Smooth muscle cell (in vitro differentiated cells): ENCODE data around the gene EXOC6B. TPM values are rescaled to one million over a fixed set of nuclear protein-coding genes. Genes with fewer than 3 reads are reported as not detected.

ENCODE experiments used
- DNase-seq: peaks from one replicate; lab custom pipeline; 2025; ENCODE audit not compliant: unreplicated experiment; lab: John Stamatoyannopoulos, UW
- H2AFZ ChIP-seq: fragments of 200-600 bp; sonication (generic); 2 replicates; pipeline ENCODE4 v1.6.0; 2016; ENCODE audit warnings: antibody characterized with exemption, low read depth, mild to moderate bottlenecking
- H3F3A ChIP-seq: fragments of 200-600 bp; sonication (generic); 2 replicates; pipeline ENCODE4 v1.6.0; 2017; ENCODE audit warnings: antibody characterized with exemption, low read depth
- H3K27ac ChIP-seq: fragments of 200-600 bp; sonication (generic); 2 replicates; pipeline ENCODE4 v1.5.1; 2016; ENCODE audit warnings: low read depth, mild to moderate bottlenecking
- H3K27me3 ChIP-seq: fragments of 200-600 bp; sonication (generic); 2 replicates; pipeline ENCODE4 v1.6.1; 2016; ENCODE audit warnings: low read depth, mild to moderate bottlenecking
- H3K36me3 ChIP-seq: fragments of 200-600 bp; sonication (generic); 2 replicates; pipeline ENCODE4 v1.5.1; 2016; ENCODE audit warnings: low read depth
- H3K4me1 ChIP-seq: fragments of 200-600 bp; sonication (generic); 2 replicates; pipeline ENCODE4 v1.5.1; 2016; ENCODE audit warnings: low read depth
- H3K4me2 ChIP-seq: fragments of 200-600 bp; sonication (generic); 2 replicates; pipeline ENCODE4 v1.6.0; 2016; ENCODE audit warnings: mild to moderate bottlenecking
- H3K4me3 ChIP-seq: fragments of 200-600 bp; sonication (generic); 2 replicates; pipeline ENCODE4 v1.5.1; 2016; ENCODE audit warnings: mild to moderate bottlenecking
- H3K79me2 ChIP-seq: fragments of 200-600 bp; sonication (generic); 2 replicates; pipeline ENCODE4 v1.6.0; 2016; ENCODE audit warnings: low read depth, mild to moderate bottlenecking
- H3K9ac ChIP-seq: fragments of 200-600 bp; sonication (generic); 2 replicates; pipeline ENCODE4 v1.6.0; 2016; ENCODE audit warnings: low read depth
- H3K9me3 ChIP-seq: fragments of 200-600 bp; sonication (generic); replicated peaks from 2 replicates; pipeline ENCODE4 v1.5.1; 2016; ENCODE audit warnings: low read depth
- H4K20me1 ChIP-seq: fragments of 200-600 bp; sonication (generic); 2 replicates; pipeline ENCODE4 v1.6.0; 2016; ENCODE audit warnings: low read depth
- WGBS: methylation state at CpG from one replicate; pipeline ENCODE4 v1.1.7; 2016; ENCODE audit warnings: low lambda C conversion rate; 5-methylcytosine and 5-hydroxymethylcytosine counted together
- polyA plus RNA-seq: library from polyadenylated mRNA; unstranded; fragments of >200 nt; fragmentation: Nextera tagmentation; extraction: Ambion mirVana; gene quantifications from 2 replicates; pipeline ENCODE4 v1.2.1, GENCODE V29; 2016
- total RNA-seq: library from RNA; depleted of rRNA; stranded (reverse); fragments of >200 nt; gene quantifications from 2 replicates; pipeline ENCODE4 v1.2.3, GENCODE V29; 2014
- TF ChIP-seq, protein P1 (sequence below): fragments of 200-600 bp; sonication (generic); IDR thresholded peaks from 2 replicates; pipeline ENCODE4 v1.5.1; 2017; ENCODE audit warnings: borderline replicate concordance, mild to moderate bottlenecking, antibody characterized with exemption; ENCODE audit not compliant: insufficient read depth, poor library complexity, severe bottlenecking

Gene EXOC6B
- total and polyA plus RNA-seq, 2 experiments from 2014 or later = 6.9 to 19.7 TPM

DNA sequence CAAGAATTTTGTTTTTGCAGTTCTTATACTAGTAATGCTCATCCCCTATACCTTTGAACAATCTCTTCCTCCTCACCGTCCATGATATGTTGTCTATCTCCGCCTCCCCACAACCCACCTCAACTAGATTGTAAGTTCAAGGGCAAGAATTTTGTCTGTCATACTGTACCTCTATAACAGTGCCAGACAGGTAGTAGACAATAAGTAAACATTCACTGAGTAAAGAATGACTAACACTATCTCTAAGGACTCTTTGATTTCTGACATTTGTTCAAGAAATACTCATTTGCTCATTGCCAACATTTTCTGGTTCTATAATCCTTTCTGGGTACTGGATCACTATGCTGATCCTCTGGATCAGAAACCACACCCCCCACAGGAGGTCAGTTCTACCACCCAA lies 82.4 kb downstream of the EXOC6B start:
- no peak for DNase-seq
- Histone ChIP-seq H3K4me1 (no peaks in the 10 kb centered on the region), H3K4me2 (no peak overlapping the region), H3K36me3 (no peaks in the 10 kb centered on the region), H3K4me3 (no peak overlapping the region), H2AFZ (no peak overlapping the region), H3F3A (no peaks in the 10 kb centered on the region), H3K9ac (no peak overlapping the region), H3K79me2 (peaks cover 10% of the 10 kb centered on the region), H4K20me1 (peaks cover 69% of the 10 kb centered on the region), H3K27me3 (no peaks in the 10 kb centered on the region), H3K9me3 (no peaks in the 10 kb centered on the region), H3K27ac (no peak overlapping the region)
- WGBS = 95% methylated on average over 2 of the region's 2 CpGs
- TF ChIP-seq, protein P1, sequence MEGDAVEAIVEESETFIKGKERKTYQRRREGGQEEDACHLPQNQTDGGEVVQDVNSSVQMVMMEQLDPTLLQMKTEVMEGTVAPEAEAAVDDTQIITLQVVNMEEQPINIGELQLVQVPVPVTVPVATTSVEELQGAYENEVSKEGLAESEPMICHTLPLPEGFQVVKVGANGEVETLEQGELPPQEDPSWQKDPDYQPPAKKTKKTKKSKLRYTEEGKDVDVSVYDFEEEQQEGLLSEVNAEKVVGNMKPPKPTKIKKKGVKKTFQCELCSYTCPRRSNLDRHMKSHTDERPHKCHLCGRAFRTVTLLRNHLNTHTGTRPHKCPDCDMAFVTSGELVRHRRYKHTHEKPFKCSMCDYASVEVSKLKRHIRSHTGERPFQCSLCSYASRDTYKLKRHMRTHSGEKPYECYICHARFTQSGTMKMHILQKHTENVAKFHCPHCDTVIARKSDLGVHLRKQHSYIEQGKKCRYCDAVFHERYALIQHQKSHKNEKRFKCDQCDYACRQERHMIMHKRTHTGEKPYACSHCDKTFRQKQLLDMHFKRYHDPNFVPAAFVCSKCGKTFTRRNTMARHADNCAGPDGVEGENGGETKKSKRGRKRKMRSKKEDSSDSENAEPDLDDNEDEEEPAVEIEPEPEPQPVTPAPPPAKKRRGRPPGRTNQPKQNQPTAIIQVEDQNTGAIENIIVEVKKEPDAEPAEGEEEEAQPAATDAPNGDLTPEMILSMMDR = no peak

DNA sequence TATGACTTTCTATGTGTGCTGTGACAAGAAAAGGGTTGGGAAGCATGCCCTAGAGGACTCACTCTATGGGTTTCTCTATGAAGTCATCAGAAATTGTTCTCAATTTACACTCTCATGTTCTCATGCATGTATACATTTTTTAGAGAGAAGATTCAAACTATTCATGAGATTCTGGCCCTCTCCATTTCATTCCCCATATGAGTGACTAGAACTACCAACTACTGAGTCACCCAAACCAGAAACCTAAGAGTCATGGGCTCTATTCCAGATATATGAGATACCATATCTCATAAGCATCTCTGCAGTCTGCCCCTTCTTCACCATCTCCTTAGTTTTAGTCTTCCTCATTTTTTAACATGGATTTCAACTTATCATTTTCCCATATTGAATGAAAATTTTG lies 87.7 kb downstream of the EXOC6B start:
- Histone ChIP-seq H3K4me1 (no peaks in the 10 kb centered on the region), H3K79me2 (peaks cover 5% of the 10 kb centered on the region), H3K4me2 (no peak overlapping the region), H3K9ac (no peak overlapping the region), H3F3A (no peaks in the 10 kb centered on the region), H3K27ac (no peak overlapping the region), H4K20me1 (peaks cover 28% of the 10 kb centered on the region), H3K27me3 (no peaks in the 10 kb centered on the region), H3K9me3 (no peaks in the 10 kb centered on the region), H3K4me3 (no peak overlapping the region), H3K36me3 (no peaks in the 10 kb centered on the region), H2AFZ (no peak overlapping the region)
- DNase-seq = no peak
- TF ChIP-seq, protein P1 = no peak

DNA sequence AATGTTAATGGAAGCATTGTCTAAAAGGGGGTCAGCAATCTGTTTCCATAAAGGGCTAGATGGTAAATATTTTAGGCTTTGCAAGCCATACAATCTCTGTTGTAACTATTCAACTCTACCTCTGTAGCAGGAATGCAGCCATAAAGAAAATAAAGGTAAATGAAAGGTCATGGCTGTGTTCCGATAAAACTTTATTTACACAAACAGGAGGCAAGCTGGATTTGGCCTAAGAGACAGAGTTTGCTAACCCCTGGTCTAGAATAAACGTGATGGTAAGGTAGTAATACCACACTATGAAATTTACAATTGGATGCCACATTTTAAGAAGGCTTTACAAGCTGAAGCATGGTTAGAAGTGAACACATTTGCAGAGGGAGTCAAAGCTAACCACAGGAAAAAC lies 91.4 kb downstream of the EXOC6B start:
- H2AFZ ChIP-seq = no peak overlapping the region
- DNase-seq = no peak
- no peak overlapping the region for H3K4me2 ChIP-seq
- H4K20me1 ChIP-seq = peaks cover 10% of the 10 kb centered on the region
- no peaks in the 10 kb centered on the region for H3K79me2 ChIP-seq
- H3K9ac ChIP-seq = no peak overlapping the region
- H3F3A ChIP-seq = no peaks in the 10 kb centered on the region
- H3K27ac ChIP-seq = no peak overlapping the region
- no peak overlapping the region for H3K4me3 ChIP-seq
- no peaks in the 10 kb centered on the region for H3K27me3 ChIP-seq
- TF ChIP-seq, protein P1 = no peak
- no peaks in the 10 kb centered on the region for H3K9me3 ChIP-seq
- no peaks in the 10 kb centered on the region for H3K36me3 ChIP-seq
- 91% methylated on average over 2 of the region's 2 CpGs for WGBS
- H3K4me1 ChIP-seq = no peaks in the 10 kb centered on the region

DNA sequence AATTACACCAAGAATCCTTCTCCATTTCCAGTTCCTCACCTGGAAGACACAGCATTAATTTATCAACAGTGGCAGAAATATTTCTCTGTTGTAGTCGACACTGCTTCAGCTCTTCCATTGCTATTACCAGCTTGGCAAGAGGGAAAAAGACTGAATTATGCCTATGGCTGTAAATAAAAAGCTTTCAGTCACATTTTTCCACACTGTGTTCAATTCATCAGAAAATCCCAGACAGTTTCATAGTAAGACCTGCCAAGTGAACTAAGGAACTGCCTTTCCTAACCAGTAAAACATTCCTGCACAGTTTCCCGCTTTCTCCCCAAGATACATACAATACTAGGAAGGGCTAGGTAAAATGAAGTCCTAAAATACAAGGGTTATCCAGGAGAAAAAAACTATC lies 94.7 kb downstream of the EXOC6B start:
- H3K27ac ChIP-seq = no peak overlapping the region
- no peak overlapping the region for H3K4me2 ChIP-seq
- DNase-seq = no peak
- no peaks in the 10 kb centered on the region for H3K9me3 ChIP-seq
- no peaks in the 10 kb centered on the region for H3F3A ChIP-seq
- no peaks in the 10 kb centered on the region for H3K36me3 ChIP-seq
- no peaks in the 10 kb centered on the region for H3K27me3 ChIP-seq
- no peak overlapping the region for H2AFZ ChIP-seq
- H3K9ac ChIP-seq = no peak overlapping the region
- H4K20me1 ChIP-seq = peaks cover 6% of the 10 kb centered on the region
- H3K4me1 ChIP-seq = no peaks in the 10 kb centered on the region
- no peak overlapping the region for H3K4me3 ChIP-seq
- no peaks in the 10 kb centered on the region for H3K79me2 ChIP-seq
- WGBS = 93% methylated on average over 2 of the region's 2 CpGs
- TF ChIP-seq, protein P1 = no peak
